ENCODE measurements around the gene C13orf42. TPM values are rescaled to one million over a fixed set of nuclear protein-coding genes. Genes with fewer than 3 reads are reported as not detected.

Gene C13orf42
- total RNA-seq, 1 experiment from 2014 or later: 8.2 TPM

- Mint-ChIP-seq H3K4me3 (no peak overlapping the region), H3K4me1 (peaks cover 81% of the 10 kb centered on the region)
- POLR2A ChIA-PET: no interaction called here
Observed at GRCh38 chr13:51151463-51151862, 40.4 kb upstream of the C13orf42 start.

More at GRCh38 chr13:51151463-51151862, 40.4 kb upstream of the C13orf42 start:
- ATAC-seq (no peak), DNase-seq (ENCODE audit: low spot score) (no peak)
- CTCF ChIA-PET: interaction anchor here (6.5 to 7.2 kb wide), 2 partner anchors 26 to 135 kb away, joined by 64 to 120 read pairs; no protein-coding TSS in a partner anchor
- H3K27ac Mint-ChIP-seq: no peak overlapping the region
- peaks cover 11% of the 10 kb centered on the region for H3K9me3 Mint-ChIP-seq
- H3K27me3 Mint-ChIP-seq (ENCODE audit: low read depth): no peaks in the 10 kb centered on the region; the same call in 1 of the 2 replicates
- TF ChIP-seq IRF1 (CRISPR knock-in tag; IDR thresholded peaks at IDR 0.05) (no peak), FOXJ3 (CRISPR knock-in tag; IDR thresholded peaks at IDR 0.05; ENCODE audit: borderline replicate concordance) (no peak), AFF4 (CRISPR knock-in tag; IDR thresholded peaks at IDR 0.05; ENCODE audit: borderline replicate concordance) (no peak), ERG (CRISPR knock-in tag; IDR thresholded peaks at IDR 0.05) (no peak), USF1 (CRISPR knock-in tag; IDR thresholded peaks at IDR 0.05) (no peak), ZNF416 (CRISPR knock-in tag; IDR thresholded peaks at IDR 0.05) (no peak), SMAD4 (CRISPR knock-in tag; IDR thresholded peaks at IDR 0.05) (no peak), ZNF138 (CRISPR knock-in tag; conservative IDR thresholded peaks at IDR 0.05) (no peak), STAT6 (CRISPR knock-in tag; conservative IDR thresholded peaks at IDR 0.05; ENCODE audit: low read depth) (no peak), CTCF (IDR thresholded peaks at IDR 0.05) (no peak), HMGA2 (CRISPR knock-in tag; IDR thresholded peaks at IDR 0.05) (no peak), NFYB (CRISPR knock-in tag; conservative IDR thresholded peaks at IDR 0.05; ENCODE audit: low read depth) (no peak), IRF2 (CRISPR knock-in tag; IDR thresholded peaks at IDR 0.05; ENCODE audit: borderline replicate concordance, low read depth) (no peak), KAT7 (CRISPR knock-in tag; IDR thresholded peaks at IDR 0.05; ENCODE audit: borderline replicate concordance) (no peak), ZMAT4 (CRISPR knock-in tag; IDR thresholded peaks at IDR 0.05) (no peak), CREB1 (CRISPR knock-in tag; IDR thresholded peaks at IDR 0.05) (no peak), TEAD4 (CRISPR knock-in tag; IDR thresholded peaks at IDR 0.05) (no peak), RELA (CRISPR knock-in tag; IDR thresholded peaks at IDR 0.05; ENCODE audit: borderline replicate concordance) (no peak), ARID4B (CRISPR knock-in tag; IDR thresholded peaks at IDR 0.05; ENCODE audit: borderline replicate concordance) (no peak), MLX (CRISPR knock-in tag; IDR thresholded peaks at IDR 0.05) (no peak)
- H3K36me3 Mint-ChIP-seq: peaks cover 11% of the 10 kb centered on the region

Data from WTC11 (cell line).